ENCODE data around the gene MAPK12.

The MAPK12 gene

DNA sequence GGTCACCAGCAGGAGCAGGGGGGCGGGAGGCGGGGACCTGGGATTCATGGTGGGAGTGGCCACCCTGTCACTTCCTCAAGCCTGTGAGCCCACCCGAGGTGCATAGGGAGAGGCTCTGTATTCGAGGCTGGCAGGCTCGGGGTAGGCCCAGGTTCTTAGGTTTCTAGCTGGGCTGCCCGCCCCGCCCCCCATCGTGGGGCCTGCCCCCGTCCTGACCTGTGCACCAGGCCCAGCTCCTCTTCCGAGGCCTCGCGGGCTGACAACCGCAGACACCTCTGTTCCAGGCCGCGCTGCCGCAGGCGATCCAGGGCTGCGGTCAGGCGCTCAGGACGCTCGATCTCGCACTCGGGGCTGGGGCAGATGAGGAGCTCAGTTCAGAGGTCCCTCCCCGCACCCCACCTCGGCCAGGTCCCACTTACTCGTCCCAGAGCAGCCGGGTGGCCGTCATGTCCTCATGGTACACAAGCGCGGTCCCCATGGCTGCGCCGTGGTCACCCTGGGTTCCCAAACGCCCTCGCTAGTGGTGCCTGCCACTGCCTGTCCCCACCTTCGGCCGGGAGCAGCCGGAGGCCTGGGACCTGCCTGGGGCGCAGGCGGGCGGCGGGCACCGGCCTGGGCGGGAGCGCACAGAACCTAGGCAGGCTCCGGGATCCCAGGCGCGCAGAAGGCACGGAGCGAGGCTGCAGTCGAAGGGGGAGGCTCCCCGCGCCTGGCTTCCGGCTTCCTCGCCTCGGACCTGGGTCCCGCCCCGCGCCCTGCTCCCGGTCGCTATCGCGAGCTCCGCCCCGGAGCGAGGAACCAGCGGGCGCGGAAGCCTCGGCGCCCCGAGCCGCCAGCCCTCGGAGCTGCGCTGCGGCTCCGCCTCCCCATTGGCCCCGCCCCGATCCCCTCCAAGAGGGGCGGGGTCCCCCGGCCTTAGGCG lies 10.7 kb downstream of the MAPK12 start, which contains the start of gene HDAC10:
Gene HDAC10, minus strand, starts transcription at position 711 of the 922 bp plus-strand sequence. Its CDS starts 233 bp downstream, at position 478.
- DNase-seq = peak; percentile 80

DNA sequence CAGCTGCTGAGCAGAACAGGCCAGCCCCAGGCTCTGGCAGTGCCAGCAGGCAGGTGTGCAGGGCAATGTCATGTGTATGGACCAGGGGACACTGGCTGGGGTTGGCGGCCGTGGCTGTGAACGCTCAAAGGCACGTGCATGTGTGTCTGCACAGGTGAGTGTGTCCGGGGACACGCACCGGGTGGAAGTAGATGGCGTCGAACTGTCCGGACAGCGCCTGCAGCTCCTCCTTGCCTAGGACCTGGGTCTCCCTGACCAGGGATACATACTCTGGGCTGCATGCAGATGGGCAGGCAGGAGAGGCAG lies 11.3 kb downstream of the MAPK12 start:
- DNase-seq = no peak

DNA sequence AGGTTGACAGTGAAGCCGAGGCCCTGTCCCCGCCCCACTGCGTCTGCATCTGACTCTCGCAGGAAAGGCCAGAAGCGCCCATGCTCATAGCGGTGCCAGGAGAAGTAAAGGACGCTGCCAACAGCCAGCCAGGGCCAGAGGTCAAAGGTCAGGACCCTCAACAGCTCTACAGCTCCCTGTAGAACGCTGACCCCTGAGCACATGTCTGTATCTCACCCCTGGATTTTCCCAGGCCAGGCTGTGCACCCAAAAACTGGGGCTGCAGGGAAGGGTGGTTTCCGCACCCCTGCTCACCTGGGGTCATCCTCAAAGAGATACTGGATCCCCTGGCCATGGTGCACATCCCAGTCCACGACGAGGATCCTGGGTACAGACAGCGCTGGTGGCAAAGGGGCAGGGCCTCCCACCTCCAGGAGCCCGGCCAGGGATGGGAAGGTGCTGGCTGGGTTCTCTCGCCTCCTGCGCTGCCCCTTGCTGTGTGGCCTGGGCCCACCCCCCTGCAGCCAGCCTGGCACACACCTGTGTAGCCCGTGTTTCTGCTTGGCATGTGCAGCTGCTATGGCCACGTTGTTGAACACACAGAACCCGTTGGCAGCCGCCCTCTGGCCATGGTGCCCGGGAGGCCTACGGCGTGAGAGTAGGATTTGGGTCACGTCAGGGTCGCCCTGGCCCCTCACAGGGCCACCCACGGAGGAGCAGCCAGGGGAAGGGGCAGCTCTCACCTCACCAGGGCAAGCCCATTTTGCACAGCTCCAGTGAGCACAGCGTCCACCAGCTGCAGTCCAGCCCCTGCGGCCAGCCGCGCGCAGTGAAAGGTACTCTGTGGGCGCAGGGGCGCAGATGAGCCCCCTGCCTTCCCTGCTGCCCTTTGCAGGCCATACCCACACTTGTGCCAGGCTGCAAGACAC lies 11.9 kb downstream of the MAPK12 start:
- DNase-seq = no peak

DNA sequence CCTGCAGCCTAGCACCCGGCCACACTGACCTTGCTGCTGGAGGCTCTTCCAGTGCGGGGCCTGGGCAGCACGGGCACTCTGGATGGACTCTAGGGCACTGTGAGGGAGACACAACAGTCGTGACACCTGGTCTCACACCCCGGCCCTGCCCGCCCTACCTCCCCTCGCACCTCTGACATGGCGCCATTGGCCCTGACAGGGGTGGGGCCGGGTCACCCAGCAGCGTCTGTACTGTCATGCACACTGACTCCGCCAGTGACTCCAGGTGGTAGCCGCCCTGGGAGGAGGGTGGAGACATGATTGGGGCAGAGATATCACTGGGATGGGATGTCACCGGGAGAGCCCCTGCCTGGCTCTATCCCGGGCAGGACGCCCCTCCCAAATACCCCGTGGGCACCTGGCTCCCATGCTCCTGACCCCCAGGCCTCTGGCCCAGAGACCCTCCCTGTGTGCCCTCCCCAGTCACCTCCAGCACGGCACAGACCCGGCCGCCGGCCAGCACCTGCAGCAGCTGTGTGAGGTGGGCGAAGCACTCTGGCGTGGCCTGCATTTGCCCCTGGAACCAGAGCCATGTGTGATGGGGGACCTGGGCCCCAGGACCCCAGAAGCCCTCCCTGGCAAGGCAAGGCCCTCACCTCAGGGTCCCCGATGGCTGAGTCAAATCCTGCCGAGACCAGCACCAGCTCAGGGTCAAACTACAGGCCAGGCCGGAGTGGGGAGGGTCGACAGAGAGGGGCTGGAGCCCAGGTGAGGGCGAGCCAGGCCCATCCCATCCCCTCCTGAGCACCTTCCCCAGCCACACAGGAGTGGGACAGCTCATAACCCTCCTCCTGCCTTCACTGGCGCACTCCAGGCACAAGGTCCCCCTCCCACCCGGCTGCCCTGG lies 13.0 kb downstream of the MAPK12 start:
- no peak for DNase-seq

DNA sequence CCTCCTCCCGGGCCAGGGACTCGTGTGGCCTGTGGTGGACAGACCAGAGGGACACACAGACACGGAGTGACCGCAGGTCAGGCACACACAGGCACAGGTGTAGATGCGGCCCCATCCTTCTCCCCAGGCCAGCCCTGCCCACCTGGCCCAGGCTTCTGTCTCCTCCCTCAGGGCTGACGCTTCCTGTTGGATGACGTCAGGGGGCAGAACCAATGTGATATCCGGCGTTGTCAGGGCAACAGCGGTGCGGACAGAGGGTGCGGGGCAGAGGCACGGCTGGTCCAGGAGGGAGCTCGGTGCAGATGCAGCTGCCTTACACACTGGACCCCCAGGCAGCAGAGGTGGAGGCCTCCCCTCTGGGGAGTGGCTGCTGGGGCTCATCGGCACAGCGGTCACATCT lies 13.7 kb downstream of the MAPK12 start:
- DNase-seq = peak; percentile 76

DNA sequence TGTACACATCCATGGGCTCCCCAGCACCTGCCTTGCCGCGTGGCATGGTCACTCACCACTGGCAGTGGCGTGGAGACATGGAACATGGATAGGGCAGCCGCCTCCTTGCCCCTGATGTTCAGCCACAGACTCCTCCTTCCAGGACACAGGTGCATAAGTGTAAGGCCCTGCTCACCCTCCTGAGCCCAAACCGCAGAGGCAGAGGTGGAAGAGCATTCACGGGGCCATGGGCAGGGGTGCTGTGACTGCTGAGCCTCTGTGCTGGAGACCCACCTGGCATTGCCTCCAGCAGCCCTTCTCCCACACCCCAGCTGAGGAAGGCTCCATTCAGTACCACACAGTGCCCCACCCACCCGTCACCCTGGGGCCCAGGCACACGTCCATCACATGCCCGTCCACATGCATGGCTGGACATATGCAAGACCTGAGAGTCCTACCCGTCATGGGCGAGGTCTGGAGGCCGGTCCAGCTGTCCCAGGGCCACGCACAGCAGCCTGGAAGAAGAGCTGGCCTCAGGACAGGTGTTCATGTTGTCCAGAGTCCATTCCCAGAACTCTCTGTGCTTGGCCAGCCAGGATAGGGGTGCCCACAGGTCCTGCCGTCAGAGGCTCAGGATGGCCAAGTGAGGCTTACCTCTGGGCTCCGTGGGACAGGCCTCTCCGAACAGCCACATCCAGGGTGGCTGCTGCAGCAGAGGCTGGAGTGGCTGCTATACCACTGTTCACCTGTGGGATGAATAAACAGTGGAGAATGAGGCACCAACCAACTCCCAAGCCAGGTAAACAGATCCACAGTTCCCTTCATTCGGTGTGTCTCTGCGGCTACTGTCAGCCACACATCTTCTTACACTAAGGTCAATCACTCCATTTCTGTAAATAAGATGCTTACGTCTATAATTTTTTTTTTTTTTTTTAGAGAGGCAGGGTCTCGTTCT lies 15.0 kb downstream of the MAPK12 start:
- DNase-seq = no peak

DNA sequence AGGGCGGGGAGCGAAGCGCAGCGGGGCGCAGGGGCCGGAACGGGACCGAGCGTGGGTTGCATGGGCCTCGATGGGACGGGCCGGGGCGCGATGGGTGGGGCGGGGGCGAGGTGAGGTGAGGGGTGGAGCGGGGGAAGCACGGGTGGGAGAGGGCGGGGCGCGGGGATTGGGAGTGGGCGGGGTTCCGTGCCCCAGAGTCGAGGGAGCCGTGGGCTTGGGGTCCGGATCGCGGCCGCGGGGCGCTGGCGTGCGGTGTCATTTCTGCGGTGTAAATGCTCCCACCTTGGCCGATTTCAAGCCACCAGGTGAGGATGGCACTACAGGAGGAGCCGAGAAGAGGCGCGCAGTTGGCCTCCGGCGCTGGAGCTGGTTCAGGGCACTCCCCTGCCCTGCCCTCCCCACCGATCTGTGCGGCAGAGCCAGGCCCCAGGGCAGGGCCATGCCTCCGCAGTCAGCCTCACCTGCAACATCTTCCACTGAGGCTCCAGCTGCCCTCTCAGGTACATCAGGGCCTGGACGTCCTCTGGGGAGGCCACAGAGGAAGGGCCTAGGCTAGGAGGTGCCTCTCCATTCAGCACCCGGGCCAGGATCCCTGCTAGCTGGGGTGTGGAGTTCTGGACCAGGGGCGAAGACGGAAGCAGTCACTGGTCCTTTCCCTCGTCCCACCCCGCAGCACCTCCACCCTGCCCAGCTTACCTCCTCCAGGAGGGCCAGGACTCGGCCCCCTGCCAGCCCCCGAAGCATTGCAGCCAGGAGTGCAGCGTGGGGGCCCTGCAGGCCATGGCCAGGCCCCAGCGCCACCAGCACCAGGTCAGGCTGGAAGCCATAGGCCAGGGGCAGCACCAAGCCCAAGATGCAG lies 16.0 kb downstream of the MAPK12 start:
- no peak for DNase-seq

DNA sequence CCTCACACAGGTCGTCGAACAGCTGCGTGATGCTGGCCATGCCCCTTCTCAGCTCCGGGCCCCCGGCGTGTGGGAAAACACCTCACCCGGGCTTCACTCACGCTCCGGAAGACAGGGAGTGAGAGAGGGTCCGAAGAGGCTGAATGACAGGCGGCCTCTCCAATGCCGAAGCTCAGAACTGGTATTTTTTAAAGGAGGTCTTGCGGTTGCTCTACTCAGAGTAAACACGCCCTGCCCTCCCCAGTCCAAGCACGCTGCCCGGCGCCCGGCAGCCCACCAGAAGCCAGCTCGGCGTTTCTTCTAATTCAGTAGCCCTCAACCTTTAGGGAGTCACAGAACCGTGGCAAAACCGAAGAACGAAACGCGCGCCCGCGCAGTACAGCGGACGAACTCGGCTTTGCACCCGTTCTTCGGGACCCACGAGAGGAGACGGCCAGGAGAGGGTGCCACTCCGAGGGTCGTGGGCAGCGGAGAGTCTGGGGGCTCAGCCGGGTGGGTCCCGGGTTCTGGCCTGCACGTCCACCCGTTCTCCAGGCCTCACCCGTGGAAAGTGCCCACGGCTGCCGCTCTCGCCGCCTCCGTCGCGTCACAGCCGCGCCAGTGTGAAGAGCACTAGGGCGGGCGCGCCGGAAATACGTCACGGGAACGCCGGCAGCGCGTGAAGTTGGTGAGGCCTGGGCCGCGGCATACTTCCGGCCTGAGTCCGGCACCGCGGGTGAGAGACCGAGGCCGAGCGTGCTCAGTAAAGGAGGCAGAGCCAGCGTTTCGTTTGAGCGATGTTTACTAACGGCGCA lies 16.9 kb downstream of the MAPK12 start, which contains the start of gene TUBGCP6:
Gene TUBGCP6, minus strand, starts transcription at position 604 of the 794 bp plus-strand sequence. Its CDS starts 564 bp downstream, at position 40.
- peak; percentile 90 for DNase-seq

DNA sequence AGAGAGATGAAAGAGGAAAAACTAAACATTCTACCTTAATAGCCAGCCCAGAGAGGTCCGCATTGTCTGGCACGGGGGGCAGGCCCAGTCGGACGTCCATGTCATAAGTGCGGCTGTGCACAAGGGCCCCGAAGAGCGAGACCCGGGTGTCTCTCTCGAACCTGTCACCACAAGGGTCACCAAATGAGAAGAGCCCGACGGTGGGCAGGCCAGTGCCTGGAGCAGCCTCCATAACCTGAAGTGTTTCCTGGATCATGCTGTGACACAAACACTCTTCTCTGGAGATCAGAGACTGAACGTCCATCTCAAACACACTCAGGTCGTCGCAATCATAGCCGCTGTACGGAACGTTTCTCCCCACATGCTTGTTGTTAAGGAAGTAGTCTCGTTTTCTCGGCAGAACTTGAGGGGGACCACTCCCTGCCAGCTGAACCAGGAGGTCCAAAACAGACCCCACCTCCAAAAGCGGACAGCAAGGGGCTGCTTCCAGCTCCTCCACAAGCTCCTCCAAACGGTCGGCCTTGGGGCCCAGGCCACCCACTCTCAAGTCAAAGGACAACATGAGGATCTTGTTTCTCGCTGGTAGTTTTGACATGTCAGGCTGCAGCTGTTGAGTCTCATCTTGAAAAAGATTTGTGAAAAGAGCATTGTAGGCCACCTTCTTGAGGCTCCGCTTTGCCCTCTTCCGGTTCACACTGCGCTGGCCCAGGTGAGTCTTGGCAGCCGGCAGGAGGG lies 17.6 kb downstream of the MAPK12 start:
- DNase-seq = no peak

DNA sequence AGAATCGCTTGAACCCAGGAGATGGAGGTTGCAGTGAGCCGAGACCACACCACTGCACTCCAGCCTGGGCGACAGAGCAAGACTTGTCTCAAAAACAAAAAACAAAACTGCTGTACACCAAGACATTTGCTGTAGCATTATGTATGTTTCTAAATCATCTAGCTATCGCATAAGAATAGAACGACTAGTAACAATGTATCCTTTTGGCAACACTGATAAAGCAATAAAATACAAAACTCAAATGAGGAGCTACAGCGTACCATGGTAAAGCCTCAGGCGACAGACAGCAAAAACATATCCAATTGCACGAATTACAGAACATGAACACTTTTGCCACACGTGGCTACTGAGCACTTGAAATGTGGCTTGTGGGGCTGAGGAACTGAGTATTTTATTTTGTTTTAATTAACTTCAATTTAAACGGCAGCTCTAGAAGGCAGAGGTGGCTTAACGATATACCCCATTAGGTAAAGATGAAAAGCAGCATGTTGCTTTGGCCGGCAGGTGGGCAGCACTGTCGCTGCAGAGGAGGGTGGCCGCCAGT lies 19.0 kb downstream of the MAPK12 start:
- no peak for DNase-seq

DNA sequence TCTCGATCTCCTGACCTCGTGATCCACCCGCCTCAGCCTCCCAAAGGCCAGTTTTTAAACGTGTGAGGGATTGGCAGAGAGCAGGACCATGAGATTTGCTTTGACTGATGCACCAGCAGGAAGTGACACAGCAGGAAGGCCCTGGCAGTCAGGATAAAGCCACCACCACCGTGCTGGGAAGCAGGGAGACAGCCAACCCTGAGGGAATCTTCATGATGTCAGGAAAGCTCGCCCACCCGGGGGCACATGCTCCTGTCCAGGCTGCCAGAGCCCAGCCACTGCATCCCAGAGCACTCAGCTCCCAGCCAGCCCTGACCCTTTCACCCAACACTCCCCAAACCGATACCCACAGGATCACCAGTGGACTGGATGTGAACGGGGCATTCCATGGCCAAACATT lies 22.7 kb downstream of the MAPK12 start:
- no peak for DNase-seq

DNA sequence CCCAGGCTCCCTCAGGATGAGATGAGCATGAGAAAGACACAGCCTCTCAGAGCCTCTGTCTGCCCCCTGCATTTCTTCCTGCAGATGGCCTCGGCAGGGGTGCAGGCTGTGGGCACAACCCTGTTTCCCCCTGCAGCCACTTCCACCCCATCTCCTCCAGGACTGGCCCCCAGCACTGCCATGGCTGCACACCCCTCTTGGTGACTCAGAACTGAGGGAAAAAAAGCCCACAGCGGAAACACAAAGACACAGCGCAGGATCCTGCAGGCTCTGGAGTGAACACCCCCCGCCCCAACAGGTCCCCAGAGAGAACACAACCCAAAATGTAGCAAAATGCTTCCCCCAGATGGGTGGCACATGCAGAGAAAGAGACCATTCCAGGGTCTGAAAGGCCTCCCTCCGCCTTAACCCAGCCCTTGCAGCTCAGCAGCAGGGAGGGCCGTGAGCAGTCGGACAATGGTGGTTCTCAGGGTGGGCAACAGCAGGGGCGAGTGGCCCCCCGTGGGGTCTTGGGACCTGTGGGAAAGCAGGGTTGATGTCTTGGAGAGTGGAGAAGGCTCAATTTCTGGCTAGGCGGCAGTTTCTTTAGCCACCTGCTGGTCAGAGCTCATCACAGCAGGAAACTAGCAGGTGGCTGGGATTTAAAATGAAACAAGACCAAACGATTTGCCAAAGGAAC lies 24.6 kb downstream of the MAPK12 start:
- no peak for DNase-seq

DNA sequence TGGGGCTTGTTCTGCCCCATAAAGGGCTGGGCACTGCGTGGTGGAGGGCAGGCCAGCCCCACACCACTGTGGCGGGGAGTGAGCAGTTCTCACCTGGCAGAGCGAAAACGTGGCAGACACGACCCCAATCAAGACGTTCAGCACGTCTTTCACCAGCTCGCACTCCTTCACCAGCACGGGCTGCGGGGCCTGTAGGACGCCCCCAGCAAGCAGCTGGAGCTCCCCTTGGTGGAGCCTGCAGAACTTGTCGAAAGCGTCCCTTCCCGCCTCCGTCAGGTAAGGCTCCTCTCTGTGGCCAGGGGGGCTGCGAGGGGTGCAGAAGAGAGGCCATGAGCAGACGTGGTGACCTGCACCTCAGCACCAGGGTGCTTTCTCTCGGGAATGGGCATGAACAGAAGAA lies 28.3 kb downstream of the MAPK12 start:
- no peak for DNase-seq

DNA sequence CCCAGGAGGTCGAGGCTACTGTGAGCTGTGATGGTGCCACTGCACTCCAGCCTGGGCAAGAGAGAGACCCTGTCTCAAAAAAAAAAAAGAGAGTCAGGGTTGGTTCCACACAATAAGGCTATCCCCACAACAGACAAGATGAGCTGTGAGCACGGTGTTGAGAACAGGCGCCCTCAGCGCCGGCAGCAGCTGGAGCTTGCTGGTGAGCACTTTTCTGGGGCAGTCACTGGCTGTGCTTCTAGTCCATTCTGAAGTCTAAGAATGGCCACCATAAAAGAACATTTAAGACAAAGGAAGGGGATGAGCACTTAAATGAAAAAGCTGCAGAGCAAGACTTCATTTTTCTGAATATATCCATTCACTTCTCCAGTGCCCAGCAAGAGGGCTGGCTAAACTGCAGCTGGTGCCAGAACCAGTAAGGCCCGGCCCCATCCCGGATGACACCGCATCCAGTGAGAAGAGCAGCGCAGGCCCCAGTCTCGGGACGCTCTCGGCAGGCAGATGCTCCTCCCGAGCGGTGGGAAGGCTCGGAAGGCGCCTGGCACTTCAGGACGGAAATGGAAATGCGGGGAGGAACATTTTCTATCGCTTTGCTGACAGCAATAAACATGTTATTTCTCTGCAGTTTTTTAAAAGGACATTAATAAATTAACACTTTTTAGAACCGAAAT lies 28.9 kb downstream of the MAPK12 start:
- DNase-seq = no peak

DNA sequence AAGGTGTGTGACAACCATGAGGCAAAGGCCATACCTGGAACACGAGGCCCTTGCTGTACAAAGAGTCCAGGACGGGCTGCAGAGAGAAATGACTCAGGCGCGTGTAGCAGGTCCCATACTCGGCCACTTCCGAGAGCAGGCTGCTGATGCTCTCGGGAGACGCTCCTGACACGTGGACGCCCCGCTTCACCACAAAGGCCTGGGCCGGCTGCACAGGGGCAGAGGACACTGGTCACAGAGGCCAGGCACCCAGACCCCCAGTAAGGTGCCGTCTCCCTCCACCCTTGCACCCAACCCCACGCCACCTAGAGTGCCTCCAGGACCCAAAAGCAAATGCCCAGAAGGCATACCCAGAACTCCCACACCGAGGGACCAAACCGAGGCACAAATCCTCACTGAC lies 32.1 kb downstream of the MAPK12 start:
- no peak for DNase-seq

DNA sequence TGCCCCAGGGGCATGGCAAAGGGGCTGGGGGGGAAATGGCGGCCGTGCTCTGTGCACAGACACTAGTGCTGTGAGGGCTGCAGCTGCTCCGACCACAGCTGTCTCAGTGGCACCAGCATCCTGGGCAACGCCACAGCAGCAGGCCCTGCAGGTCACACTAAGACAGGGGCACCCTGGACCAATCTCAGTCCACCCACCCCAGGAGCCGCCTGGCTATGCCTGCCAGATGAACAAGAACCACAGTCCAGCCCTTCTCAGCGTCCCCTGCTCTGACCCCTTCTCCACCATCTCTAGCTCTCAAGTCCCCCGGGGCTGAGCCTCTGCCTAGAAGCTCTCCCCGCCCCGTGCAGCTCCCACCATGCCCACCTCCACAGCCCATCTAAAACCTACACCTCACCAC lies 33.1 kb downstream of the MAPK12 start:
- no peak for DNase-seq

DNA sequence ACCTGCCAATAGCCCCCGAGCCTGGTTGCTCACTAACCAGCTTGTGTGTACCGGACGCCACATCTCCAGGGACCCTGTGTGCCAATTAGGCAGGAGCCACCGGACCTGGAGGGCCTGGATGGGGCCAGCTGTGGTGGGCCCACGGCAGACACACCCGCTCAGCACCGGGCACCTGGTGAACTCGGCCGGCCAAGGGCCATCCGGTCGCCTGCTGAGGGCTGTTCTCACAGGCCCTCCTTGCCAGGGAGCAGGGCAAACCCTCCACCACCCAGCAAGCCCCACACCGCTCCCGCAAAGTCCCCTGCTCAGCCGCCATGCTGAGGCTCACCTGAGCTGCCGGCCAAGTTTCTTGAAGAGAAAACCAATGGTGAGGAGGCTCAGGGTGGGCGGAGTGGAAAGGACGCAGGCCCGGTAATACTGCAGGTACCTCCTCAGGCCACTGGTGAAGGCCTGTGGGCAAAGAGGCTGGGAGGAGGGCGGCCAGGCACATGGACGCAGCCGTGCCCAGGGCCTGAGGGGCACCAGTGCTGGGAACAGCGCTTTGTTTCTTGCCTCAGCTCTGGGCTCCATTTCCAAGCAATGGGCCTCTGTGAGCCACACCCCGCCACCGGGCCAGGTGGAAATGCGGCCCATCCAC lies 33.8 kb downstream of the MAPK12 start:
- no peak for DNase-seq
